Lower leg skin (tissue), 4 donors: ENCODE measurements around the gene ISYNA1. TPM values are rescaled to one million over a fixed set of nuclear protein-coding genes. Genes with fewer than 3 reads are reported as not detected.

ENCODE experiments used
- DNase-seq, 2 donors: peaks; one replicate each; pipeline ENCODE4 v3.0.0-alpha.2; 2019; ENCODE audit warnings: low spot score in 2 of 2
- H3K4me3 ChIP-seq: fragments of 200-600 bp; sonication (generic); 2 replicates; pipeline ENCODE4 v1.5.1; 2017; ENCODE audit warnings: mild to moderate bottlenecking, low read depth; ENCODE audit not compliant: poor library complexity, severe bottlenecking
- POLR2A ChIP-seq, 2 donors: fragments of 450-650 bp; IDR thresholded peaks; one replicate each; pipeline ENCODE4 v1.6.1; 2016 to 2017; ENCODE audit warnings: antibody characterized with exemption in 2 of 2, mild to moderate bottlenecking in 1 of 2, moderate library complexity in 1 of 2
- WGBS, 2 donors: methylation state at CpG; one replicate each; pipeline ENCODE4 v1.1.5; 2018; 5-methylcytosine and 5-hydroxymethylcytosine counted together
- intact Hi-C: fragments of 100-400 bp; cut with DNase I; formaldehyde crosslinking; loops from one replicate; pipeline ENCODE4 v1.15.0; 2023; ENCODE audit warnings: low total_unique reads
- total RNA-seq, 4 donors: library from RNA; depleted of rRNA; stranded (reverse); fragments of >200 nt; gene quantifications; one replicate each; pipeline ENCODE4 v1.1.0, GENCODE V29; 2016
- TF ChIP-seq, protein P1 (sequence below), 3 donors: fragments of 450-650 bp; IDR thresholded peaks; one replicate each; pipeline ENCODE4 v1.5.1; 2016; ENCODE audit warnings: antibody characterized with exemption in 3 of 3, mild to moderate bottlenecking in 3 of 3, moderate library complexity in 2 of 3

Gene ISYNA1
- total RNA-seq, 4 donors from 2014 or later, result 16.9 to 29.9 (median 22.3) TPM

DNA sequence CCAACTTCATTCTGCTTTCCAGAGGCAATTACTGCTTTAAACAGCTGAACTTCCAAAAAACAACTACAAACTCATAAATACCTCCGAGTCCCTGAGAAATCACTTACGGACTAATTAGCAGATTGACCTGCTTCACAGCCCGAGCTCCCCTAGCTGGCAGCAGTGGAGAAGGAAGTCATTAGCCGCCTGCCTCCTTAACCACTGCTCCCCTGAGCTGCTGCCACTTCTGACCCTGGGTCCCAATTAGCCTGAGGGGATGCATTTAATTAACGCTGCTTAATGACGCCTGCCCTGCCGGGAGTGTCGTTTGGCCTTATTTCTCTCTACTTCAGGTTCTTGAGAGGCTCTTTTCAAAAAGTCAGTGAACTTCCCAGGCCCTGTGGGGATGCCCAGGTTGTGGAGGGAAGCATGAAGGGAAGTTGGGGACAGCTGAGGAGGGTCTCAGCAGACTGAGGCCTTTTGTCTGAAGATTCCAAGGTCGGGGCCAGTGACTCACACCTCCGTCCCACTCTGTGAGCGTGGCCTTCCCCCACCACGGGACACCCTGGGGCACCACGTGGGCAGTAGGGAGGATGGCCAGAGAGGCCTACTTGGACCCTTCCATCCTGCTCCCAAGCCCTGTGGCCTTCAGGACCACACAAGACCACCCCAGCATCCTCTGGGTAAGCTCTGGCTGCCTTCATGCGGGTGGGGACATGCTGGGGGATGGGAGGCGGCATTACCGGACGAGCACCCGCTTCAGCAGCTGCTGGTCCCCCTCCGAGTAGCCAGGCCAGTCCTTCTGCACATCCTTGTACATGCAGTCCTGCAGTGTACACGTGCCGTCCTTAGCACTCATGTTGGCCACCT lies 19.8 kb upstream of the ISYNA1 start:
- no peak for TF ChIP-seq POLR2A (IDR thresholded peaks at IDR 0.05)
- TF ChIP-seq, protein P1, sequence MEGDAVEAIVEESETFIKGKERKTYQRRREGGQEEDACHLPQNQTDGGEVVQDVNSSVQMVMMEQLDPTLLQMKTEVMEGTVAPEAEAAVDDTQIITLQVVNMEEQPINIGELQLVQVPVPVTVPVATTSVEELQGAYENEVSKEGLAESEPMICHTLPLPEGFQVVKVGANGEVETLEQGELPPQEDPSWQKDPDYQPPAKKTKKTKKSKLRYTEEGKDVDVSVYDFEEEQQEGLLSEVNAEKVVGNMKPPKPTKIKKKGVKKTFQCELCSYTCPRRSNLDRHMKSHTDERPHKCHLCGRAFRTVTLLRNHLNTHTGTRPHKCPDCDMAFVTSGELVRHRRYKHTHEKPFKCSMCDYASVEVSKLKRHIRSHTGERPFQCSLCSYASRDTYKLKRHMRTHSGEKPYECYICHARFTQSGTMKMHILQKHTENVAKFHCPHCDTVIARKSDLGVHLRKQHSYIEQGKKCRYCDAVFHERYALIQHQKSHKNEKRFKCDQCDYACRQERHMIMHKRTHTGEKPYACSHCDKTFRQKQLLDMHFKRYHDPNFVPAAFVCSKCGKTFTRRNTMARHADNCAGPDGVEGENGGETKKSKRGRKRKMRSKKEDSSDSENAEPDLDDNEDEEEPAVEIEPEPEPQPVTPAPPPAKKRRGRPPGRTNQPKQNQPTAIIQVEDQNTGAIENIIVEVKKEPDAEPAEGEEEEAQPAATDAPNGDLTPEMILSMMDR (IDR thresholded peaks at IDR 0.05), result no peak
- no peak for DNase-seq
- no peak overlapping the region for H3K4me3 ChIP-seq
- WGBS, 2 donors, result 76 to 79% methylated on average over 19 to 20 of the region's 21 CpGs
- intact Hi-C loops, result loop anchor here (10.0 kb wide), 1 partner anchor 387 kb away; no protein-coding TSS in a partner anchor

DNA sequence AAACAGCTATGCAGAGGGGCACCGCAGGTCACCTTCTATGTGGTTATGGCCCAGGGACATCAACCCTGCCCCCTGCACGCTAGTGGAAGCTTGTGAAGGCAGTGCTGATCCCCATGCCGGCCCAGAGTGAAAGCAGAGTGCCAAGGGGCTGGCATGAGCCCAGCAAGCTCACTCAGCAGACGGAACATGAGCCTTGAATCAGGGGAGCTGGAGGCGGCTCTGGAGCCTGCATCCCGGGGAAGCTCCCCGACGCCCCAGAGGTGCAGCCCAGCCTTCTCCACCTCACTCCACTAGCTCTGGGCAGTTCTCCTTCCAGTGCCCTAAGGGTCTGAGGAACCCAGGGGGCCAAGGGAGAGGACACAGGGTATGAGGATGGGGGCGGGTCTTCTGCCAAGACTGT lies 19.0 kb upstream of the ISYNA1 start:
- intact Hi-C loops, result loop anchor here (10.0 kb wide), 1 partner anchor 388 kb away; no protein-coding TSS in a partner anchor
- 64% methylated on average over 3 to 9 of the region's 9 CpGs for WGBS, 2 donors
- H3K4me3 ChIP-seq, result no peak overlapping the region
- DNase-seq, result no peak
- no peak for TF ChIP-seq POLR2A (IDR thresholded peaks at IDR 0.05)
- TF ChIP-seq, protein P1 (IDR thresholded peaks at IDR 0.05), result no peak

DNA sequence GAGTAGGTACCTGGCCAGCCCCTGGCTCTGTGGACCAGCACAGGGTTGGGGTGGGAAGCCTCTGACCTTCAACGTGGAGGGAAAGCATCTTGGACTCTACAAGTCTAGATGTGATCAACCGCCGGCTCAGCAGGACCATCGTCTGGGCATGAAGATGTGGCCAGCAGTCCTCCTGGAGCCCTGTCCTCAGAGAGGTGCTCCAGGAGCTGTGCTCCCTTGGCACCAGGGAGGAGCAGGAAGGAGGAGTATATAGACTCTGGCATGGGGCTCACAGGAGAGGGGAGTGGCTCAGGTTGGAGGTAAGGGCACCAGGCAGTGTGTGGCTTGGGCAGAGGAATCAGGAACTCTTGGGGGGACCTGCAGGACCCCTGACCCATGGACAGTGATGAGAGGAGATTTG lies 18.3 kb upstream of the ISYNA1 start:
- no peak for DNase-seq
- H3K4me3 ChIP-seq, result no peak overlapping the region
- no peak for TF ChIP-seq POLR2A (IDR thresholded peaks at IDR 0.05)
- TF ChIP-seq, protein P1 (IDR thresholded peaks at IDR 0.05), result no peak
- intact Hi-C loops, result loop anchor here (10.0 kb wide), 1 partner anchor 389 kb away; no protein-coding TSS in a partner anchor
- WGBS, 2 donors, result 87 to 89% methylated on average over 4 of the region's 4 CpGs

DNA sequence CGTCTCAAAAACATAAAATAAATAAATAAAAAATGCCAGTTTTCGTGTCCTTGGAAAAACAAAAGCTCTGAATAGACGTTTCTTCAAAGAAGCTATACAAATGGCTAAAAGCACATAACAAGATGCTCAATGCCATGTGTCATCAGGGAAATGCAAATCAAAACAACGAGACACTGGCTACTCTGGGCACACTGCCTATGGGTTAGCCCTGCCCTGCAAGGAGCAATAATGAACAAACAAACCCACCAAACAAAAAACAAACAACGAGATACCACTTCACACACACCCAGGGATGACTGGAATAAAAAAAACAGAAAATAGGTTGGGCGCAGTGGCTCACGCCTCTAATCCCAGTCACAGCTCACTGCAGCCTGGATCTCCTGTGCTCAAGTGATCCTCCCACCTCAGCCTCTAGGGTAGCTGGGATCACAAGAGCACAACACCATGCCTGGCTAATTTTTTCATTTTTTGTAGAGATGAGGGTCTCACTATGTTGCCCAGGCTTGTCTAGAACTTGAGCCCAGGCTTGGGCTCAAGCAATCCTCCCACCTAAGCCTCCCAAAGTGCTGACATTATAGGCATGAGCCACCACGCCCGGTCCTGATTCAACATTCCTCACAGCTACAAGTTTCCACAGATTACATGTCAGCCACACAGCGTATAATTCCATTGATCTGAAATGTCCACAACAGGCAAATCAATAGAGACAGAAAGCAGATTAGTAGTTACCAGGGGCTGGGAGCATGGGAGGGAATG lies 15.5 kb upstream of the ISYNA1 start:
- intact Hi-C loops, result loop anchor here (10.0 kb wide), 1 partner anchor 391 kb away; no protein-coding TSS in a partner anchor
- 66 to 74% methylated on average over 10 of the region's 10 CpGs for WGBS, 2 donors
- TF ChIP-seq, protein P1 (IDR thresholded peaks at IDR 0.05), result no peak
- no peak for TF ChIP-seq POLR2A (IDR thresholded peaks at IDR 0.05)

DNA sequence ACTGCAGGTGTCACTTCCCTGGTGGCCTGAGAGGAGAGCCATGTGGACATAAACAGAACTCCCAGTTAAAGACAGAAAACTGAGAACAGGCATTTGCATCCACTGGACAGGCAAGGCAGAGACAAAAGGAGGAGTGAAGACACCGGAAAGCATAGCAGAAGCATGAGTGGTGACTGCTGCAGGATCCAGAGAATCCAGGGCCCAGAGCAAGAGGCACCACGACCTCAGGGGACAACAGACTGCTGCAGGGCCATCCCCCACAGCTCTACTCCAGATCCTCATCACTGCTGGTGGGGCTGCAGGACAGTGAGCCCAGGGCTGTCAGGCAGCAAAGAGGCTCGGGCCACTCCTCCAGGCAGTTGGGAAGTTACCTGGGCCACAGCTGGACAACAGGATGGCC lies 14.5 kb upstream of the ISYNA1 start:
- 81 to 88% methylated on average over 3 of the region's 3 CpGs for WGBS, 2 donors
- no peak for TF ChIP-seq POLR2A (IDR thresholded peaks at IDR 0.05)
- TF ChIP-seq, protein P1 (IDR thresholded peaks at IDR 0.05), result no peak
- intact Hi-C loops, result loop anchor here (10.0 kb wide), 1 partner anchor 392 kb away; no protein-coding TSS in a partner anchor
- H3K4me3 ChIP-seq, result no peak overlapping the region
- DNase-seq, result no peak

More for the DNA sequence above, 15.5 kb upstream of the ISYNA1 start:
- no peak overlapping the region for H3K4me3 ChIP-seq
- DNase-seq, result no peak
